Upper lobe of right lung (tissue), 1 donor: ENCODE data around the gene GNAQ. TPM values are rescaled to one million over a fixed set of nuclear protein-coding genes. Genes with fewer than 3 reads are reported as not detected.

Experiments used
- ATAC-seq: fragments of 200-7000 bp; cut with Tn5 transposase; one replicate; pipeline ENCODE4 v1.9.1; 2020; ENCODE audit warnings: mild to moderate bottlenecking, moderate library complexity
- DNase-seq: peaks from one replicate; pipeline ENCODE4 v3.0.0-alpha.2; 2020
- H3K27ac ChIP-seq: fragments of 200-600 bp; one replicate; pipeline ENCODE4 v1.8.0; 2022
- H3K27me3 ChIP-seq: fragments of 200-600 bp; one replicate; pipeline ENCODE4 v1.8.0; 2022; ENCODE audit warnings: mild to moderate bottlenecking
- H3K36me3 ChIP-seq: fragments of 200-600 bp; one replicate; pipeline ENCODE4 v1.8.0; 2022
- H3K4me1 ChIP-seq: fragments of 200-600 bp; one replicate; pipeline ENCODE4 v1.8.0; 2022
- H3K4me3 ChIP-seq: fragments of 200-600 bp; one replicate; pipeline ENCODE4 v1.8.0; 2022; ENCODE audit warnings: mild to moderate bottlenecking
- H3K9me3 ChIP-seq: fragments of 200-600 bp; one replicate; pipeline ENCODE4 v1.8.0; 2022
- intact Hi-C: fragments of 100-400 bp; cut with DNase I; formaldehyde crosslinking; loops from one replicate; pipeline ENCODE4 v1.11.0; 2022
- total RNA-seq: library from RNA; stranded (reverse); fragmentation: NEBNext Ultra II Directional; extraction: Animal tissue kit (Norgen Biotek cat#: 25700); gene quantifications from one replicate; pipeline ENCODE4 v1.2.1, GENCODE V29; 2021
- TF ChIP-seq, protein P1 (sequence below): fragments of 200-600 bp; IDR thresholded peaks from one replicate; pipeline ENCODE4 v1.8.0; 2022; ENCODE audit warnings: antibody characterized with exemption
- donor health status: DM: no; HTN: yes; CAD: no; lungs with severe emphysema.

GNAQ gene
- total RNA-seq, 1 donor from 2014 or later = 132 TPM

DNA sequence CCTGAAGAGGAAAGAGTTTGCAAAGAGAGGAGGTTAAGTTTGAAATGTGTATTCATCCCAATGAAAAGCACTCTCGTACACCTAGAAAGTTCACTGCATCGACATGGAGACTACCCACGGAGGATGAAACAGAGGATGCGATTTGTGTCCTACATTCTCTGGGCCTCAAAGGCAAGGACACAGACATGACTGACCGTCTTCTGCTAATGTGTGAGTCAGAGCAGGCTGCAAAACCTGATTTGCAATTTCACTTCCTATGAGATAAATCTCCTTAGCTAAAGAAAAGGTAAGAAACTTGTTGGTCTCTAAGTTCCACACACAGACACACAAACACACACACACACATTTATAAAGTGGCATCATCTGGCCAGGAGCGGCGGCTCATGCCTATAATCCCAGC, 98.6 kb downstream of the GNAQ start:
- H3K27me3 ChIP-seq = no peaks in the 10 kb centered on the region
- intact Hi-C loops = no loop called here
- H3K27ac ChIP-seq = no peak overlapping the region
- no peaks in the 10 kb centered on the region for H3K9me3 ChIP-seq
- TF ChIP-seq, protein P1, sequence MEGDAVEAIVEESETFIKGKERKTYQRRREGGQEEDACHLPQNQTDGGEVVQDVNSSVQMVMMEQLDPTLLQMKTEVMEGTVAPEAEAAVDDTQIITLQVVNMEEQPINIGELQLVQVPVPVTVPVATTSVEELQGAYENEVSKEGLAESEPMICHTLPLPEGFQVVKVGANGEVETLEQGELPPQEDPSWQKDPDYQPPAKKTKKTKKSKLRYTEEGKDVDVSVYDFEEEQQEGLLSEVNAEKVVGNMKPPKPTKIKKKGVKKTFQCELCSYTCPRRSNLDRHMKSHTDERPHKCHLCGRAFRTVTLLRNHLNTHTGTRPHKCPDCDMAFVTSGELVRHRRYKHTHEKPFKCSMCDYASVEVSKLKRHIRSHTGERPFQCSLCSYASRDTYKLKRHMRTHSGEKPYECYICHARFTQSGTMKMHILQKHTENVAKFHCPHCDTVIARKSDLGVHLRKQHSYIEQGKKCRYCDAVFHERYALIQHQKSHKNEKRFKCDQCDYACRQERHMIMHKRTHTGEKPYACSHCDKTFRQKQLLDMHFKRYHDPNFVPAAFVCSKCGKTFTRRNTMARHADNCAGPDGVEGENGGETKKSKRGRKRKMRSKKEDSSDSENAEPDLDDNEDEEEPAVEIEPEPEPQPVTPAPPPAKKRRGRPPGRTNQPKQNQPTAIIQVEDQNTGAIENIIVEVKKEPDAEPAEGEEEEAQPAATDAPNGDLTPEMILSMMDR = no peak
- no peak overlapping the region for H3K4me3 ChIP-seq
- H3K4me1 ChIP-seq = peaks cover 7% of the 10 kb centered on the region
- H3K36me3 ChIP-seq = no peaks in the 10 kb centered on the region
- ATAC-seq (no peak), DNase-seq (no peak)

DNA sequence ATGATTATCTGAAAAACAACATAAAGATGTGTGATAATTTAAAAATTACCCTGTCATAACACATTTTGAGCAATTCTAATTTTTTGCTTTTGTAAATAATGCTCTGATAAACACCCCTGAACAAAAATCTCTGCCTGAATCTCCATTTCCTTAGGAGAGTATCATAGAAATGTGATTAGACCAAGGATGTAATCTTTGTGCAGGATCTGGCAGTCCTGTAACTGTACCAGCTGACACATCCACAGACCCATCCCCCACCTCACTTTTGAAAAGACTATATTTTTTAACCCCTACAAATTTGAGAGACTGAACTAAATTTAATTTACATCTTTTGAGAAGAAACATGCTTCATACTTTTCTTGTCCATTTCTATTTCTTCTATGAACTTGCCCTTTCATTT, 101.7 kb downstream of the GNAQ start:
- no peak for DNase-seq
- Histone ChIP-seq H3K9me3 (no peaks in the 10 kb centered on the region), H3K4me3 (no peak overlapping the region), H3K27me3 (no peaks in the 10 kb centered on the region), H3K36me3 (no peaks in the 10 kb centered on the region), H3K27ac (no peak overlapping the region), H3K4me1 (peaks cover 19% of the 10 kb centered on the region)
- ATAC-seq = no peak
- intact Hi-C loops = no loop called here
- TF ChIP-seq, protein P1 = no peak

DNA sequence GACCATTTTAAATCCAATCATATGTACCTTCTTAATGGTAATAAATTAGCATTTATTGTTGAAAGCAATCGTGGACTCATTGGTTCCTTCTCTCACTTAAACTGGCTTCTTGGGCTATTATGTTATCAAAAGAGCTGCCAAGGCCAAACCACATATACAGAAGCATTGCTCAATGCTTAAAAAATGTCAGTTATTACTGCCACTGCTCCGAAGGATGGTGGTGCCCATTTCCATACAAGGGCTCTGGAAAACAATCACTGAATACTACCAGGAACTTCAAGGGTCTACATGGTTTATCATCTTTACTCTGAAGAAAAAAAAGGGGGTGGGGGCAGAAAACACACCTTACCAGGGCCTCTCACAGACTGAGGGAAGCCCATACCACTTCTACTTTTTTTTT, 104.3 kb downstream of the GNAQ start:
- H3K9me3 ChIP-seq = no peaks in the 10 kb centered on the region
- ATAC-seq (peak; percentile 52), DNase-seq (no peak)
- peaks cover 19% of the 10 kb centered on the region for H3K4me1 ChIP-seq
- no peak overlapping the region for H3K4me3 ChIP-seq
- intact Hi-C loops = no loop called here
- no peaks in the 10 kb centered on the region for H3K27me3 ChIP-seq
- no peaks in the 10 kb centered on the region for H3K36me3 ChIP-seq
- TF ChIP-seq, protein P1 = no peak
- H3K27ac ChIP-seq = no peak overlapping the region

DNA sequence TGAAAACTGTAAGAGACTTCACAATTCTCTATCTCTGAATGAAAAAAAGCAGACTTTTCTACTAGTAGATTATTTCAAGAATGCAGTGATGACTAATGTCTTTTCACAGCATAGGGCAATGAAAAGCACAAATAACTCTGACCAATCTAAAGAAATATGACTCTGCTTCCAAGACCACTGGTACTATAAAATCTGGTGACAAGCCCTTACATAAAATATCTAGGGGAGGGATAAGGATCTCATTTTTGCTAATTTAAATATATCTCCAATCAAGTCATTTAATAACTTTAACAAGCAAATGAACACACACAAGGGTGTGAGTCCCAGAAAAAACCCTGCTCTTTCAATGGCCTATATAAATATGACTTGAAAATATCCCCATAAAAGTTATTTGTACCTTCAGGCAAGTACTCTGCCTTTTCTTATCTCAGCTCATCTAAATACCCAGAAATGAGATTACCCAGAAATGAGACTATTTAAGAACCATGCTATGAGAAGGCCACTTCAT, 105.2 kb downstream of the GNAQ start:
- Histone ChIP-seq H3K4me1 (peaks cover 19% of the 10 kb centered on the region), H3K36me3 (peaks cover 8% of the 10 kb centered on the region), H3K4me3 (no peak overlapping the region), H3K27me3 (no peaks in the 10 kb centered on the region), H3K9me3 (no peaks in the 10 kb centered on the region), H3K27ac (no peak overlapping the region)
- no peak for ATAC-seq
- DNase-seq = no peak
- intact Hi-C loops = no loop called here
- TF ChIP-seq, protein P1 = no peak

- intact Hi-C loops = no loop called here
- Histone ChIP-seq H3K27me3 (no peaks in the 10 kb centered on the region), H3K27ac (no peak overlapping the region), H3K36me3 (peaks cover 28% of the 10 kb centered on the region), H3K4me3 (no peak overlapping the region), H3K4me1 (peaks cover 22% of the 10 kb centered on the region), H3K9me3 (no peaks in the 10 kb centered on the region)
- TF ChIP-seq, protein P1 = no peak
- no peak for ATAC-seq
- no peak for DNase-seq
Observed at GRCh38 chr9:77922591-77922990, 109.0 kb downstream of the GNAQ start.

- no peak for ATAC-seq
Observed at GRCh38 chr9:77917800-77918199, 113.8 kb downstream of the GNAQ start.

More at GRCh38 chr9:77917800-77918199, 113.8 kb downstream of the GNAQ start:
- peaks cover 20% of the 10 kb centered on the region for H3K4me1 ChIP-seq
- TF ChIP-seq, protein P1 = no peak
- peaks cover 28% of the 10 kb centered on the region for H3K36me3 ChIP-seq
- intact Hi-C loops = no loop called here
- no peaks in the 10 kb centered on the region for H3K9me3 ChIP-seq
- no peak overlapping the region for H3K4me3 ChIP-seq
- no peak overlapping the region for H3K27ac ChIP-seq
- no peak for DNase-seq
- no peaks in the 10 kb centered on the region for H3K27me3 ChIP-seq
